Femur (tissue), 1 donor: Measurements from ENCODE around the gene GPD1.
"Not testable (repeated sequence)": the region's sequence is repeated elsewhere in the genome, so short reads cannot be mapped to it uniquely, and the experiment has no call there.

Experiments
- DNase-seq: peaks from one replicate; pipeline ENCODE4 v3.0.0-alpha.2; 2017

Gene GPD1

DNA sequence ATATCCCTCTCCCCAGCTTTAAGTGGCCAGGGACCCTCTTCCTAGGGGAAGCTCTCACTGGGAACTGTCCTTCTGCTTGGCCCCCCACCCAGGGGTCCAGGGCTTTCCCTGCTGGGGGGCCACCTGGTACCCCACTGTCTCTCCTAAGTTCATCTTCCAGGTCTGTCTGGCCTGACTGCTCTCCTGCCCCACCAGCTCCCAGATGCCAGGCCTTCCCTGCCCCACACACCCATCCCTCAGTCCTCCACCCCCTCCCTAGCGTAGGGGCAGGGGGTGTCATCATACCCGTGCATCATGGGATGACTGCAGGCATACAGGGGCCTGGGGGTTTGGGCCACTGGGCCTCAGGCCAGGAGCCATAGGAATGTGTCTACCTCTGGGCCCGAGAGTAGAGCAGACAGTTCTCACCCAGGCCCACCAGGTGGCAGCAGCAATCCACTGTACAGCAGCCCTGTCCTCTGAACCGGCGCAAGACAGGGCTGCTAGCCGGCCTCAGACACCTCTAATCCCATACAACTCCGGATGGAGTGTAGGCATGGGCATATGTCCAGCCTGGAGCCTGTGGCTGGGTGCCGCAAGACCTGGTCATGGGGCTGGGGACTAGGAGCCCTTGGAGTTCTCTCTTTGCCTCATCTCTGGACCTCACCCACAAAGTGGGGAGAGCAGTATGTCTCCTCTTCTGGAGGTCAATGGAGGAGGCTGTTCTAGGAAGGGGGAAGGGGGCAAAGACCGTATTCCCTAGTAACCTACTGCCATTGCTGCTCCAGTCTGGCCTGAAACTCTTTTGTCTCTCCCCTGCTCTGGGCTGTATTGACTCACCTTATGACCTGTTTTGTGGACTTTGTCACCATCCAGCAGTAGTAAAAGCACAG, 28.6 kb upstream of the GPD1 start:
- DNase-seq = peak; percentile 90

DNA sequence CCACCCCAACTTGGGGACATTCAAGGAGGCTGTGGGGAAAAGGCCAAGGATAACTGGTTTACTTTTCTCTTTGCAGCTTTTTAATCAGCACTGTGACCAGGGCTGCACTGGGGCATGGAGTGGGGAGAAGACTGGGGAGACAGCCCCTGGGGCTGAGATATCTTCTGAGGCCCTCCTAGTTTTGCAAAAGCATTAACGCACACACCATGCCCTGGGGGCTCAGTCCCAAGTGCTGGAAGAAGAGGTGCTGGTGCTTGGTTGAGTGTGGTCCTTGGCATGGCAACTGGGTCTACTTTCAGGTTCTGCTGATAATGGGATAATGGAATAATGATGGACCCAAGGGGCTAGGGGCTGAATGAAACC, 28.0 kb upstream of the GPD1 start:
- DNase-seq = no peak

DNA sequence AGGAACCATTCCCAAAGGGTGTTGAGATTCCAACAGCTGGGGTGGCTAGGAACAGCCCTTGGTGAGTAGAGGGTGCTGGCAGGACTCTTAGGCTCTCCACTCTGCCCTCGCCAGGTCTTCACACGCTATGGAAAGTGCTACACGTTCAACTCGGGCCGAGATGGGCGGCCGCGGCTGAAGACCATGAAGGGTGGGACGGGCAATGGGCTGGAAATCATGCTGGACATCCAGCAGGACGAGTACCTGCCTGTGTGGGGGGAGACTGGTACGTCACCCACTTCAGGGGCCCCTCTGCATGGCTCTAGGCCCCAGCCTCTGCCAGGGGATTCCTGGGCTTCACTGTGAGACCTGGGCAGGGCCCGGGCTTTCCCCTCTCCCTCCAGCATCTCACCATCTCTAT, 26.7 kb upstream of the GPD1 start:
- DNase-seq = no peak

DNA sequence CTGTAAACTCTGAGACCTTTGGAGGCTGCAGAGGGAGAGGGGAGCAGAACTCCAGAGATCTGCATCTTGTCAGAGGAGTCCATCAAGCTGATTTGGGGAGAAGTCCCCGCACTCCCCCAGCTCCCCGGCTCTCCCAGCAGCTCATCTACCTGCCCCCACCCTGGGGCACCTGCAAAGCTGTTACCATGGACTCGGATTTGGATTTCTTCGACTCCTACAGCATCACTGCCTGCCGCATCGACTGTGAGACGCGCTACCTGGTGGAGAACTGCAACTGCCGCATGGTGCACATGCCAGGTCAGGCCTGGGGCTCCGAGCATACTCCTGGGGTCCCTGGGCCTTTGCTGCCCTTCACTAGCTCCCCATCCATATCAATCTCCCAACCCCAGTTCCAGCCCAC, 25.5 kb upstream of the GPD1 start:
- no peak for DNase-seq

DNA sequence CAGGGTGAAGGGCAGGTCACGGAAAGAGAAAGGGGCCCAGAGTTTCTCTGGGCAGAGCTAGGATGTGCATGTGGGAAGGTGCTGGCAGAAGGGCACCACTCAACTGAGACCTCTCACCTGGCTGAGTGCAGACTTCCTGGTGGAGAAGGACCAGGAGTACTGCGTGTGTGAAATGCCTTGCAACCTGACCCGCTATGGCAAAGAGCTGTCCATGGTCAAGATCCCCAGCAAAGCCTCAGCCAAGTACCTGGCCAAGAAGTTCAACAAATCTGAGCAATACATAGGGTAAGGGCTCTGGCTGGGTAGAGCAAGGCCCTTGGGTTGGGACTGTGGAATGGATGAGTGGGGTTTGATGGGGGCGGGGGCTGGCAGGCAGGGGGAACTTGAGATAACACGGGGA, 24.0 kb upstream of the GPD1 start:
- DNase-seq = no peak

DNA sequence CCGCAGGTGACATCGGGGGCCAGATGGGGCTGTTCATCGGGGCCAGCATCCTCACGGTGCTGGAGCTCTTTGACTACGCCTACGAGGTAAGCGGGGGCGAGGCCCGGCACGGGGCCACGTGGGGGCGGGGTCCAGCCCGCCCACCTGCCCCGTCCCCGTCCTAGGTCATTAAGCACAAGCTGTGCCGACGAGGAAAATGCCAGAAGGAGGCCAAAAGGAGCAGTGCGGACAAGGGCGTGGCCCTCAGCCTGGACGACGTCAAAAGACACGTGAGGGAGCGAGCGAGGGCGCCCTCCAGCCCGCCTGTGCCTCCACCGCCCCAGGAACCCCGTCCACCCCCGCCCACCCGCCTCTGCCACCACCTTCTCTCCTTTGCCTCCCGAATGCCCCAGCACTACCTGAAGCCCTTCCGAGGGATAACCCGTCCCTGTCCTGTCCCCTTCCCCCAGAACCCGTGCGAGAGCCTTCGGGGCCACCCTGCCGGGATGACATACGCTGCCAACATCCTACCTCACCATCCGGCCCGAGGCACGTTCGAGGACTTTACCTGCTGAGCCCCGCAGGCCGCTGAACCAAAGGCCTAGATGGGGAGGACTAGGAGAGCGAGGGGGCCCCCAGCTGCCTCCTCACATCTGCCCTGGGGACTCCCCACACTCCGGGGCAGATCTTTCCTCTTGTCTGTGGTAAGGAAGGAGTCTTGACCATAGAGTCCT, 22.6 kb upstream of the GPD1 start:
- DNase-seq = no peak

DNA sequence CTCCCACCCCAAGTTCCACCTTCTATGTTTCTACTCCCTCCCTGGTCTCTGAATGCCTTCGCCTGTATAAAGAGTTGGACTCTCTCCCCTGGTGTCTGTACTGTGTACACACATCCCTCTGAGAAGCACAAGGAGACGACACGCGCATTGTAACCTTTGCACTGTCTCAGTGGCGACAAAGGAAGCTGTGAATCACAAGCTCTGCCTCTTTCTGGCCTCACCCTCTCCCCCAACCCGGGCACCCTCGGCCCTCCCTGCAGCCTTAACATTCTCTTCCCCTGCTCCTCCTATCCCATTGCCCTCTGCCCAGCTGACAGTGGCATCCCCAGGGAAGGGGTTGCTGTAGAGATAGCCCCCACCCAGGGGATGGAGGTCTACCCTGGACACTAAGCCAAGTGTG, 21.2 kb upstream of the GPD1 start:
- DNase-seq = no peak

DNA sequence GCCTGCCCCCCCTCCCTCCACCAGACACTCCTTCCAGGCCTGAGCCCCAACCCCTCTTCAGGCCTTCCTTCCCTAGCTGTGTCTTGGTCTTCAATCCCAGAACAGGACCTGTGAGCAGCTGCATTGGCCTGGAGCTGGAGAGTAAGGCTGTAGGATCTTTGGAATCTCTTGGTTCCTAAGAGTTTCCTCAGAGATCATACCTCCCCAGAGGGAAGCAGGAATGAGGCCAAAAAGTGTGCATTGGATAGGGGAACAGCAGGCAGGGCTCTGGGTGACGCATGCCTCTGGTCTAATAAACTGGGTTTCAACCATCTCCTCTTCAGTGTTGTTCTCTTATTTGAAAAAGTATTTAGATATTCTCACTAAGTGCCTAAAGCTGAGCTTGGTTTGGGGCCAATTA, 20.5 kb upstream of the GPD1 start:
- DNase-seq = no peak

DNA sequence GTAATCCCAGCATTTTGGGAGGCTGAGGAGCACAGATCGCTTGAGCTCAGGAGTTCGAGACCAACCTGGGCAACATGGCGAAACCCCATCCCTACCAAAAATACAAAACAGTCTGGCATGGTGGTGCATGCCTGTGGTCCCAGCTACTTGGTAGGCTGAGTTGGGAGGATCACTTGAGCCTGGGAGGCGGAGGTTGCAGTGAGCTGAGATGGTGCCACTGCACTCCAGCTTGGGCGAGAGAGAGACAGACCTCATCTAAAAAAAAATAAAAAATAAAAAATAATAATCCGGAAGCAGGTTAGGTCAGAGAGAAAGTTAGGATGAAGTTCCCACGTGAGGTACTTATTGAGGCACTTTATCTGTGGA, 19.4 kb upstream of the GPD1 start:
- not testable (repeated sequence) for DNase-seq

DNA sequence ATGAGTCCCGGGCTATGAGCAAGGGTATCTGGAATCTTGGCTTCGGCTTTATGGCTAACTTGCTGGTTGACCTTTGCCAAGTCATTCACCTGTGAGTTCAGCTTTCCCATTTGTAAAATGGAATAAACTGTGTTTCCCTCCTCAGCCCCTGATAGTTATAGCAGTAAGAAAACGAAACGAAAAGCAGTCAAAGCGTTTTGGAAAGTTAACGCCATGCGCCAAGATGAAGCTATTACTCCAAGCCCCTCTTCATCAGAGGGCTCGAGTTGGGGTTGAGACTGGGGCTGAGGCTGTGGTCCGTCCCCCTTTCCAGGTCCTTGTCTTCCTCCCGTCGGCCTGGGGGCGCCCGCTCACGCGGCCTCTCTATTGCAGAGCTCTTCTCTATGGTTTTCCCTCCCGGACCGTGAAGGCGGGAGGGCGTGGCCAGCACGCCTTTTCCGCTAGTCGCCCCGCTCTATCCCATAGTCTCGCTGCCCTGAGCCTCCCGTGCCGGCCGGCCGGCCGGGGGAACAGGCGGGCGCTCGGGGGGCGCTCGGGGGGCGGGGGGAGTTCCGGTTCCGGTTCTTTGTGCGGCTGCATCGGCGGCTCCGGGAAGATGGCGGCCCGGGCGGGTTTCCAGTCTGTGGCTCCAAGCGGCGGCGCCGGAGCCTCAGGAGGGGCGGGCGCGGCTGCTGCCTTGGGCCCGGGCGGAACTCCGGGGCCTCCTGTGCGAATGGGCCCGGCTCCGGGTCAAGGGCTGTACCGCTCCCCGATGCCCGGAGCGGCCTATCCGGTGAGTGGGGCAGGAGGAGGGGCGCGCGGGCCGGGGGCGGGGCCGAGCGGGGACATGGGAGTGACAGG, 18.8 kb upstream of the GPD1 start, which contains the start of gene SMARCD1:
TSS of gene SMARCD1 (plus strand) at position 568 of the 840 bp plus-strand sequence. CDS start at position 596, 28 bp downstream.
- DNase-seq = peak; percentile 96

DNA sequence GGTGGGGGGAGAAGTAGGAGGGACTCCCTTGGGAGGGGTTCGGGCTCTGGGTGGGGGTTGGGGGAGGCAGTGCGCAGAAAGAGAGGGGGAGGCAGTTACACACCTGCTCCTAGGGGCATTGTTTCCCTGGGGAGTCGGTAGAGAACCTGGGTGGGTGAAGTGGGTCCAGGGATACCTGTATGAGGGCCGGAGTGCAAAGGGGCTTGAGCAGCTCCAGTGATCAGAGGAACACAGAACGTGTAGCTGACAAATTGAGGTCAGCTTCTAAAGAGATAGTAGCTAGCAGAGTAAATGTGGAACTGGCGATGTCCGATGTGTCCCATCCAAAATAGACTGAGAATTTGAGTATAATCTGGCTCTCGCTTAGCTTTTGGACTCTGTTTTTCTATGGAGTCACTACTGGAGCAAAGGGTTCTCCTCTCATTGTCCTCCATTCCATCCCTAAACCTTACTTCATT, 18.2 kb upstream of the GPD1 start:
- no peak for DNase-seq

DNA sequence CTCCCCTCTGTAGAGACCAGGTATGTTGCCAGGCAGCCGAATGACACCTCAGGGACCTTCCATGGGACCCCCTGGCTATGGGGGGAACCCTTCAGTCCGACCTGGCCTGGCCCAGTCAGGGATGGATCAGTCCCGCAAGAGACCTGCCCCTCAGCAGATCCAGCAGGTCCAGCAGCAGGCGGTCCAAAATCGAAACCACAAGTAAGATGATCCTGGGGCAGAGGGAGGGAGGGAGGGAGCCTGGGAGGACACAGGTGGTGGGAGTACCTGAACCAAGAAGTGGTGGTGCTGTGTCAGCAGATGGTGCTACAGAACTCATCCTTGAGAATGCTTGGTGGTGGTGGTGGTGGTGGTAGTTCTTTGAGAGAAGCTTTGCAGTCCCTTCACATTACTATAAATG, 17.7 kb upstream of the GPD1 start:
- no peak for DNase-seq

DNA sequence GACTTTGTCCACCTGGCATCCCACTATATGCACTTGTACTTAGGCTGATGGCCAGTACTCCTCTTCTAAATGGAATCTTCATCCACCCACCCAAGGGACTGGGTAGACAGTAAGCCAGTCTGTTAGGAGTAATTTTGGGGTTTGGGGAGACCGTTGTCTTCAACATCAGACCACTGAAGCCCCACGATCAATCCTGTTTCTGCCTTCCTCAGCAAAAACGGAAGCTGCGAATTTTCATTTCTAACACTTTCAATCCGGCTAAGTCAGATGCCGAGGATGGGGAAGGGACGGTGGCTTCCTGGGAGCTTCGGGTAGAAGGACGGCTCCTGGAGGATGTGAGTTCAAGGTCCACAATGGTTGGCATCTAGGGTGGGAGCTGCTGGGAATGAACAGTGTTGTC, 16.7 kb upstream of the GPD1 start:
- DNase-seq = no peak

DNA sequence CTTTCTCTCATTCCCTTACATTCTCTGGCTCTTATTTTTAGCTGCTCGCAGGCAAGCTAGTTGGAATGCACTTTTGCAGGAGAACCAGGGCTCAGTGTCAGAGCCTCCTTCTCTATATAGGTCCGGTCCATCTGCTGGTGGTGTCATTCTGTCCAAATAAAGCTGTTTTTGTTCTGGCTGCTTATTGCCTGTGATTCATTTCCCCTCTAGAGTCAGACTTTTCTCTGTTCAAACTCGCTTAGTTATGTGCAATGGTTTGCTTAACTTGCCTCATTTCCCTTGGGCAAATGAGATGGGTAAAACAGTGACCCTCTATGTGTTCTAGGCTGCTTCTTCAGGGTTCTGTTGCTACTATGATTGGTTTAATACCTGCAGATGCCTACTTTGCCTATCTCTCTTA, 15.8 kb upstream of the GPD1 start:
- no peak for DNase-seq

DNA sequence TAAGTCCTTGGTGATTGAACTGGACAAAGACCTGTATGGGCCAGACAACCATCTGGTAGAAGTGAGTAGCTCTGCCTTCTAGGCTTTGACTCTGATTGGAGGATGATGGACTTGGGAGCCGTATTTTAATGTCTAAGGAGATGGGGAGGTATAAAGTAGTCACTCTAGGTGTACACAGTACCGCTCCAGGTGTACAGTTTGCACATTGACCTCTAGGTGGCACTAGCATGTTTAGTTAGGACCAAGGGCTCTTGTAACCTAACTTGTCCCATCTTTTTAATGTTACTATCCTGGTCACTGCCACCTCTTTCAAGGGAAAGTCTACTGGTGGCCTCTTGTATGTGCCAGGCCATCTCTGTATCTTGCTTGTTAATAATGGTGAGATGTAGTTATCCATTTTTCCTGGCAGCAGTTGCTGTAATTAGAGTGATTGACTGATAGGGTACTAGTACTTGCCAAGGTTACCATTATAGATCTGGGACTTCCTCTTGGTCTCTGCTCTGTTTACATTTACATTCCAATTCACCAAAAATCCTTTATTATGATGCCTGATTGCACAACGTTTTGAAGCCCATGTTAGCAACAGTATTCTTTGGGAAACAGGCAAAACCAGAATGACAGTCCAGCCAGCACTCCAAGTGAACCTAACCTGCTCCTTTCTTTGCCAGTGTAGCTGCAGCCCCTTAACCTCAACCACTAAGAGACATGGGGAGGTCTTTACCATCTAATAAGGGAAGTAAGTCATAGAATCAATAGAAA, 15.1 kb upstream of the GPD1 start:
- DNase-seq = no peak

DNA sequence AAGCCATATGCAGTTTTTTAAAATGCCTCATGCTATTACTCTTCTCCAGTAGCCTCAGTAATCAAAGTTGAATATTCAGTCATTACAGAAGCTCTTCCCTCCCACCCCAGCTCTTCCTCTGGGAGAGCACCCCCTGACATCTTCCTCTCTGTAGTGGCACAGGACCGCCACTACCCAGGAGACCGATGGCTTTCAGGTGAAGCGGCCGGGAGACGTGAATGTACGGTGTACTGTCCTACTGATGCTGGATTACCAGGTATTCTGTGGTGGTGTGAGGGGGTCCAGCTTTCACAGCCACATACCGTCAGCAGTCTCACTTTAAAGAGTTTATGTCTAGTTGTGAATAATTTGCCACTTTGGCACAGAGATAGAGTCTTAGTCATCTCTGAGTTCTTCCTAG, 14.1 kb upstream of the GPD1 start:
- DNase-seq = no peak

DNA sequence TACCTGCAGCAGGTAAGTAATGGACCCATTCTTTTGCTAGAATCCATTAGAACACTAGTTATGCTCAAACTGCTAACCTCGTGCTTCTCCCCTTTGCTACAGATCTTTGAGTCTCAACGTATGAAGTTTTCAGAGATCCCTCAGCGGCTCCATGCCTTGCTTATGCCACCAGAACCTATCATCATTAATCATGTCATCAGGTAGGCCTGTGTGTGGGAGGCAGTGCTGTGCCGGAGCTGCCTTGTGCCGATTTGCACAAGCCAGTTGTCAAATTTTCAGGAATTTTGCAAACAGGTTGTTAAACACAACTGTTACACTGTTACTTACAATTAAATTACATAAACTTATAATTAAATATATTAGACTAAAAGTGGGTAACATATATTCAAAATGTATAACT, 13.4 kb upstream of the GPD1 start:
- no peak for DNase-seq

DNA sequence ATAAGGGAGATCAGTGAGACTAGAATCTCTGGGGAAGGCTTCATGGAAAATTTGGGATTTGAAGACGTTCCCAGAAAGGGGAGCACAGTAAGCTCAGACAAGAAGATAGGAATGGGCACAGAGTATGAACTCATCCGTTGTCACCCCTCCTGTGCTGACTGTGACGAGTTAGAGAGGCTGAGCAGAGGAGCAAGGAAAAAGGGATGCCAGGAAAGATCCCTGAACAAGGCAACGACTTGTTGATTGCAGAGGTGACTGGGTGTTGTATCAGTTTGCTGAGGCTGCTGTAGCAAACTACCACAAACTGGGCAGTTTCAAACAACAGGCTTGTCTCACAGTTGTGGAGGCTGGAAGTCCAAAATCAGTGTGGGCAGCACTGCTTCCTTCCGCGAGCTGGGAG, 5.9 kb upstream of the GPD1 start:
- DNase-seq = no peak

DNA sequence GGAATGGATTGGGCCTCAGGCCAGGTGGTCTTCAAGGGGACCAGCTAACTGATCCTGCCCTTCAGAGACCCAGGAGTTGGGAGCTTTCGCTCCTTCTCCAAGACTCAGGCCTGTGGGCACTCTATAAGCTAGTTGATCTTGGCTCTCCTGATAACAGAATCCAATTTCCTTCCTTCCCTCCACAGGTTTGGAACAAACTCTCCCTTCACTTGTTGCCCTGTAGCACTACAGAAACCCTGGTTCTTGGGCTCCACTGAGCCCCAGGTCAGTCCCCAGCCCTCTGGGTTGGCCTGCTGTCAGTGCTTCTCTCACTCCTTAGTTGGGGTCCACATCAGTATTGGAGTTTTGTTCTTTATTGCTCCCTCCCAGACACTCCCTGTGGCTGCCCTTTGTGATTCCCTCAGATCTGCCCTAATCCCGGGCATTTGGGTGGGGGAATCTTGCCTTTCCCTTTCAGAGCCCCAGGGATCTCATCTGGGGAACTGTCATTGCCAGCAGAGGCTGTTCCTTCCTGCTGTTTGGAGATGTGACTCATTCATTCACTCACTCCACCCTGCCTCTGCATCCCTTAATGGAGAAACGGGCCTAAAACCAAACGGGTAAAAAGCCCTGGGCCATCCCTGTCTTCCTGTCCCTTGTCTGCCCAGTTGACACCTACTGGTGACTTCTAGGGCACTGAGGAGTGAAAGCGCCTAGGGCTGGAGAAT, 4.4 kb upstream of the GPD1 start:
- no peak for DNase-seq

DNA sequence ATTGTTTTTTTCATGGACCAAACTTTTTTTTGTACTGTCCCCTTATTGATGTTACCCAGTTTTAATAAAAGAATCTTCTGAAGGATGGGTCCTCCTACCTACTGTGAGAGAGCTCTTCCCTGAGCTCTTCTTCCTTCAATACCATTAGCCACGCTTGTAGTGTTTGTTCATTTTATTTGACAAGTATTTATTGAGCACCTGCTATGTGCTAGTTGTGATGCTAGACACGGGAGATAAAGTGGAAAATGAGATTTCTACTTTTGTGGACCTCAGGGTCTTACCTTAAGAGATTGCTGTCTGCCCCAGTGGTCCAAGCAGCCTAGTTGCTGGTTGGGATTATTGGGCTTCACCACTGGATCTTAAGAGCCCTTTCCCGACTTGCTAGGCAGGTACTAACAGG, 3.2 kb upstream of the GPD1 start:
- no peak for DNase-seq

DNA sequence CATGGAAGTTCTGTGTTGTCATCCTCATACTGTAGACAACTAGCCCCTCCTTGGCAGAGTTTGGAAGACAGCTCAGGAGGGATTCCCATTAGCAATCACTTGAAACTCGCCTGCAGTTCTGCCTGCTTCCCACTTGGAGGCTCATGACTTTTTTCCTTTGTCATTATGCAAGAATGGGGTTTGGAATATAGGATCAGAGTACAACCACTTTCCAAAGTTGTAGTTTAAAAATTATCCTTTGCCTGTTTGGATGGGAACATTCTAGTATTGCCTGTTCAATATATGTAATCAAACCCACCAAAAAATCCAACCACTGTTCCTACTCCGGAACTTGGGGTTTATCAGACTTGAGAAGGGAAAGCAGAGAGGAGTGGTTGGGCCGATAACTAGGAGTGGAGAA, 2.1 kb upstream of the GPD1 start:
- no peak for DNase-seq

DNA sequence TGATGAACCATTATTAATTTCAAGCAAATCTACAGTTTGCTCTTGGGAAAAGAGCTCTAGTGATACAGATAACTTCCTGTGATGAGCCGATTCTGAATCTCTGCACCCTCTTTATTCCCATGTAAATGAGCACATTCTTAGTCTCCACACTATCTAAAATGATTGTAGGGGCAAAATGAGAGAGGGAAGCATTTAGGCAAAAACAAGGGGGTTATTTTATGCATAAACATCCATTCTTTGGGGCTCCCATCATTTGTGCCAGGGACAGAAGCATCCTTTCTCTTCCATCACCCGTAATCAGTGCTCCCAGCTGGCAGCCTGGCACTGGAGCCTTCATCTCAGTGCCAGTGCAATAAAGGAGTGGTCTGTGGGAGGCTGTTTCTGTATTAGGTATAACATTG, 1.7 kb upstream of the GPD1 start:
- DNase-seq = no peak
